K562 (cell line): Measurements from ENCODE around the gene TMEM184B. TPM values are rescaled to one million over a fixed set of nuclear protein-coding genes. Genes with fewer than 3 reads are reported as not detected.
A peak's percentile ranks its signal among the peaks of the same experiment; 100 is the strongest.

ENCODE experiments used
- ATF1 ChIP-seq, 2 experiments: fragments of 450-650 bp in 1 of 2; IDR thresholded peaks; 2 replicates each; pipeline ENCODE4 v1.6.1; 2016; ENCODE audit warnings: missing compliant biosample characterization in 1 of 2, missing genetic modification characterization in 1 of 2
- BRCA1 ChIP-seq, 2 experiments: fragments of 450-650 bp in 1 of 2; sonication (generic) in 1 of 2; formaldehyde crosslinking in 1 of 2; IDR thresholded peaks; 2 replicates each; pipeline versions ENCODE4 v1.5.0 to v1.6.1; 2017 to 2020; ENCODE audit warnings: mild to moderate bottlenecking in 1 of 2, missing genetic modification reagents in 1 of 2
- CBX1 ChIP-seq: sonication (generic); IDR thresholded peaks from 2 replicates; pipeline ENCODE4 v1.6.1; 2016; ENCODE audit warnings: antibody characterized with exemption, low read depth, mild to moderate bottlenecking
- CCNT2 ChIP-seq: IDR thresholded peaks from 2 replicates; pipeline ENCODE4 v1.6.1; 2011; ENCODE audit warnings: borderline replicate concordance, low read depth, mild to moderate bottlenecking, moderate library complexity, mixed read lengths, low read length; ENCODE audit not compliant: insufficient read length; ENCODE audit errors: extremely low read depth
- FOXP1 ChIP-seq: sonication (generic); formaldehyde crosslinking; IDR thresholded peaks from 2 replicates; pipeline ENCODE4 v1.8.0; 2022; ENCODE audit warnings: mild to moderate bottlenecking, missing genetic modification reagents
- HDAC2 ChIP-seq: fragments of 450-650 bp; IDR thresholded peaks from 2 replicates; pipeline ENCODE4 v1.6.1; 2016; ENCODE audit warnings: mild to moderate bottlenecking
- HDAC3 ChIP-seq: fragments of 450-650 bp; IDR thresholded peaks from 2 replicates; pipeline ENCODE4 v1.6.1; 2018; ENCODE audit warnings: borderline replicate concordance, mild to moderate bottlenecking, moderate library complexity; ENCODE audit not compliant: partially characterized antibody
- HMGN3 ChIP-seq: IDR thresholded peaks from 2 replicates; pipeline ENCODE4 v1.6.1; 2011; ENCODE audit warnings: borderline replicate concordance, low read depth, mild to moderate bottlenecking, mixed read lengths, low read length; ENCODE audit not compliant: insufficient read length; ENCODE audit errors: extremely low read depth
- HNRNPK ChIP-seq: fragments of 200-400 bp; formaldehyde crosslinking; IDR thresholded peaks from one replicate; pipeline ENCODE4 v1.6.1; 2018; ENCODE audit warnings: mild to moderate bottlenecking, low read depth, low read length; ENCODE audit not compliant: poor library complexity, severe bottlenecking
- JUND ChIP-seq, 2 experiments: IDR thresholded peaks; 2 replicates in 1 of 2; 3 replicates in 1 of 2; pipeline ENCODE4 v1.6.1; 2011; ENCODE audit warnings: borderline replicate concordance in 2 of 2, low read depth in 2 of 2, low read length in 2 of 2, improper control_type of control experiment in 1 of 2, missing biosample characterization in 1 of 2, missing genetic modification characterization in 1 of 2, missing genetic modification reagents in 1 of 2
- NFIC ChIP-seq: fragments of 450-650 bp; IDR thresholded peaks from 2 replicates; pipeline ENCODE4 v1.6.1; 2017; ENCODE audit warnings: mild to moderate bottlenecking, inconsistent platforms
- PHF20 ChIP-seq: fragments of 450-650 bp; IDR thresholded peaks from 2 replicates; pipeline ENCODE4 v1.6.1; 2018; ENCODE audit not compliant: partially characterized antibody
- RBFOX2 ChIP-seq: fragments of 200-400 bp; formaldehyde crosslinking; IDR thresholded peaks from 2 replicates; pipeline ENCODE4 v1.6.1; 2017; ENCODE audit warnings: low read depth, mild to moderate bottlenecking, low read length, moderate library complexity
- SIN3A ChIP-seq, 2 experiments: fragments of 150-350 bp in 1 of 2; IDR thresholded peaks; 2 replicates each; pipeline ENCODE4 v1.6.1; 2011 to 2016; ENCODE audit warnings: borderline replicate concordance in 2 of 2, low read depth in 2 of 2, low read length in 2 of 2, mild to moderate bottlenecking in 2 of 2, moderate library complexity in 2 of 2; ENCODE audit not compliant: control insufficient read depth in 1 of 2
- polyA plus RNA-seq, 8 experiments: library from polyadenylated mRNA; depleted of rRNA in 4 of 8; stranded (reverse) in 5 of 8; unstranded in 3 of 8; fragments of >200 nt; fragmentation: Nextera tagmentation in 2 of 8; fragmentation: Illumina TruSeq in 1 of 8; extraction: Ambion mirVana in 2 of 8; extraction: Trizol in 1 of 8; gene quantifications; 2 replicates each; pipeline versions ENCODE4 v1.2.1 to v1.2.3, GENCODE V29; 2011 to 2014; ENCODE audit warnings: inconsistent platforms in 1 of 8, missing spikeins in 1 of 8
- total RNA-seq, 7 experiments: library from RNA; depleted of rRNA in 6 of 7; stranded (reverse); fragments of >200 nt in 6 of 7; fragmentation: Illumina TruSeq in 2 of 7; extraction: Trizol in 2 of 7; gene quantifications; 2 replicates each; pipeline versions ENCODE4 v1.2.1 to v1.2.3, GENCODE V29; 2011 to 2021; ENCODE audit warnings: low replicate concordance in 1 of 7
- TF ChIP-seq, protein P1 (sequence below), 2 experiments: fragments of 450-650 bp; formaldehyde crosslinking in 1 of 2; IDR thresholded peaks; 2 replicates each; pipeline versions ENCODE4 v1.4.0 to v1.6.1; 2014 to 2020; ENCODE audit warnings: mild to moderate bottlenecking in 2 of 2, borderline replicate concordance in 1 of 2, low read depth in 1 of 2
- TF ChIP-seq, protein P2 (sequence below): sonication (generic); formaldehyde crosslinking; IDR thresholded peaks from 2 replicates; pipeline ENCODE4 v1.9.0; 2022; ENCODE audit warnings: mild to moderate bottlenecking, missing genetic modification reagents

TMEM184B gene
- total and polyA plus RNA-seq, 9 of the 15 experiments (the other 6 are each of a cell fraction or from before 2014, with no cell fraction given) = 0.31 to 25.1 (median 6.2) TPM

DNA sequence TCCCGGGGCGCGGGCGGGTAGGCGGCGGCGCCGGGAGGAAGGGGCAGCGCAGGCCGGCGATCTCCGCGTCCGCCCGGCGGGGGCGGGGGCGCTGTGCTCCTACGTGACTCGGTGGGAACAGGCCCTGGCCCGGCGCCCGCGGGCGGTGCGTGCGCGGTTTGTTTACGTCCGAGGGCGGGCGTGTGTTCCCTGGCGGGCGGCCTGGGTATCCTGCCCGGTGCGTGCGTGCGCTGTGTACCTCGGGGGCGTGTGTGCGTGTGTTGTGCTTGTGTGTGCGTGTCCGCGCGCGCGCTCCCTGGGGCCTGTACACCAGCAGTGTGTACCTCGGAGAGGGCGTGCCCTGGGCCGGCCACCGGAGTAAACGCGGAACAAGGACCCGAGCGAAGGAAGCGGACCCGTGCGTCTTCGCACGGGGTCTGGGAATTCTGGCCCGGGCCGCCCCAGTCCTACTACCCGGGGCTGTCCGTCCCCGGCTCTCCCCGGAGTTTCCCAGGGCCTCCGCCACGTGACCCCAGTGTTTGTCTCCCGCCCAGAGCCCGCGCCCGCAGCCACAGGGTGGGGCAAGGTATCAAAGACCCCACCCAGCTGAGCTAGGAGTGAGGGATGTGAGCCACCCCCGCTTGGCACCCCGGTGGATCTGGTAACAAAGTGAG, 70.2 kb downstream of the TMEM184B start (continued):
- TF ChIP-seq, protein P1, sequence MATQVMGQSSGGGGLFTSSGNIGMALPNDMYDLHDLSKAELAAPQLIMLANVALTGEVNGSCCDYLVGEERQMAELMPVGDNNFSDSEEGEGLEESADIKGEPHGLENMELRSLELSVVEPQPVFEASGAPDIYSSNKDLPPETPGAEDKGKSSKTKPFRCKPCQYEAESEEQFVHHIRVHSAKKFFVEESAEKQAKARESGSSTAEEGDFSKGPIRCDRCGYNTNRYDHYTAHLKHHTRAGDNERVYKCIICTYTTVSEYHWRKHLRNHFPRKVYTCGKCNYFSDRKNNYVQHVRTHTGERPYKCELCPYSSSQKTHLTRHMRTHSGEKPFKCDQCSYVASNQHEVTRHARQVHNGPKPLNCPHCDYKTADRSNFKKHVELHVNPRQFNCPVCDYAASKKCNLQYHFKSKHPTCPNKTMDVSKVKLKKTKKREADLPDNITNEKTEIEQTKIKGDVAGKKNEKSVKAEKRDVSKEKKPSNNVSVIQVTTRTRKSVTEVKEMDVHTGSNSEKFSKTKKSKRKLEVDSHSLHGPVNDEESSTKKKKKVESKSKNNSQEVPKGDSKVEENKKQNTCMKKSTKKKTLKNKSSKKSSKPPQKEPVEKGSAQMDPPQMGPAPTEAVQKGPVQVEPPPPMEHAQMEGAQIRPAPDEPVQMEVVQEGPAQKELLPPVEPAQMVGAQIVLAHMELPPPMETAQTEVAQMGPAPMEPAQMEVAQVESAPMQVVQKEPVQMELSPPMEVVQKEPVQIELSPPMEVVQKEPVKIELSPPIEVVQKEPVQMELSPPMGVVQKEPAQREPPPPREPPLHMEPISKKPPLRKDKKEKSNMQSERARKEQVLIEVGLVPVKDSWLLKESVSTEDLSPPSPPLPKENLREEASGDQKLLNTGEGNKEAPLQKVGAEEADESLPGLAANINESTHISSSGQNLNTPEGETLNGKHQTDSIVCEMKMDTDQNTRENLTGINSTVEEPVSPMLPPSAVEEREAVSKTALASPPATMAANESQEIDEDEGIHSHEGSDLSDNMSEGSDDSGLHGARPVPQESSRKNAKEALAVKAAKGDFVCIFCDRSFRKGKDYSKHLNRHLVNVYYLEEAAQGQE (IDR thresholded peaks at IDR 0.05; ENCODE audit: borderline replicate concordance) = 0 out of 2 replicates have a peak, but pooled peaks have one; percentile 2
- TF ChIP-seq, protein P1 (CRISPR knock-in tag; IDR thresholded peaks at IDR 0.05; ENCODE audit: low read depth) = no peak
- TF ChIP-seq HNRNPK = no peak
- TF ChIP-seq NFIC = peak; percentile 88
- TF ChIP-seq CBX1 = no peak
- TF ChIP-seq JUND (IDR thresholded peaks at IDR 0.05; ENCODE audit: borderline replicate concordance, low read depth, low read length) = 0 out of 2 replicates have a peak, but pooled peaks have one; percentile 15
- no peak; the same call in 2 of the 3 replicates for TF ChIP-seq JUND (tag; IDR thresholded peaks at IDR 0.05; ENCODE audit: borderline replicate concordance, low read depth, low read length)
- peak; percentile 39; the same call in 1 of the 2 replicates for TF ChIP-seq HDAC2
- TF ChIP-seq, protein P2, sequence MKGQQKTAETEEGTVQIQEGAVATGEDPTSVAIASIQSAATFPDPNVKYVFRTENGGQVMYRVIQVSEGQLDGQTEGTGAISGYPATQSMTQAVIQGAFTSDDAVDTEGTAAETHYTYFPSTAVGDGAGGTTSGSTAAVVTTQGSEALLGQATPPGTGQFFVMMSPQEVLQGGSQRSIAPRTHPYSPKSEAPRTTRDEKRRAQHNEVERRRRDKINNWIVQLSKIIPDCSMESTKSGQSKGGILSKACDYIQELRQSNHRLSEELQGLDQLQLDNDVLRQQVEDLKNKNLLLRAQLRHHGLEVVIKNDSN = peak; percentile 84
- no peak for TF ChIP-seq BRCA1 (IDR thresholded peaks at IDR 0.05)
- no peak for TF ChIP-seq BRCA1 (CRISPR knock-in tag; IDR thresholded peaks at IDR 0.05)
- TF ChIP-seq HDAC3 = no peak
- peak; percentile 72 for TF ChIP-seq RBFOX2
- TF ChIP-seq SIN3A (IDR thresholded peaks at IDR 0.05; ENCODE audit: borderline replicate concordance in 2 of 2, control insufficient read depth in 1 of 2, low read depth in 2 of 2, low read length in 2 of 2) = 0 out of 4 replicates have a peak, but pooled peaks of 1 of the 2 experiments have one; percentile 30
- TF ChIP-seq FOXP1 (CRISPR knock-in tag) = 0 out of 2 replicates have a peak, but pooled peaks have one; percentile 20
- peak; percentile 35 for TF ChIP-seq HMGN3
- peak; percentile 65 for TF ChIP-seq CCNT2
- peak; percentile 23 for TF ChIP-seq PHF20
- no peak for TF ChIP-seq ATF1 (CRISPR knock-in tag; IDR thresholded peaks at IDR 0.05)
- TF ChIP-seq ATF1 (tag; IDR thresholded peaks at IDR 0.05) = 0 out of 2 replicates have a peak, but pooled peaks have one; percentile 54
